CD4-positive, alpha-beta T cell treated with Interferon alpha-2 for 1 hour (primary cell): Measurements from ENCODE around the gene TAPT1.
"Not testable (repeated sequence)": the region's sequence is repeated elsewhere in the genome, so short reads cannot be mapped to it uniquely, and the experiment has no call there.

Experiments
- DNase-seq, 2 donors: peaks; one replicate each; pipeline ENCODE4 v3.0.0-alpha.2; 2020 to 2022

Gene TAPT1

DNA sequence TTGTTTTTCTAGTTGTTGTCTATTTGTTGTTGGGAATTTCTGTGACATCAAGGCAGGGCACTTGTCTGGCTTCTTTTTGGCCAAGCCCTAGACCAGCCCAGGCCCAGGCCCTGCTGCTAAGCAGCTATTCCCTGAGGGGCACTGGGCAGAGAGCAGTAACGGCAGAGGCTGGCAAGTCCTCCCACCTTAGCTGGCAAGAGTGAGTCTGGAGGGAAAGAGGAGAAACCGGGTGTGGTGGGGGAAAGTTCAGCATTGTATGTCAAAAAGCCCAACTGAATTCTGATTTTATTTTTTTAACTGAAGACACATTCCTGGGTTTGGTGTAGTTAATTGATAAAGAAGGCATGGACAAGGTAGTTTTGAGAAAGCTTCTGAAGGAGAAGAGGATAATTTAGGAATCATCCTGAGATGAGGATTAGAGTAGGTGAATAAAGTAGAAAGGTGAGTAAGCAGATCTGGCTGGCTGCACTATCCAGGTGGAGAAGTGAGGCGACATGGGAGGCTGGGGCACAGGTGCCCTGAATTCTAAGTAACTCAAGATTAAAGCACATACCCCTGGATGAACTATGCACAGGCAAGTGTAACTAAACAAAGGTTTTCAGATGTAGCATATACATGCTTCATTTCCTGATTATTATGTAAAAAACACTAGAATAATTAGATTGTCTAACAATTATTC lies 57.4 kb downstream of the TAPT1 start:
- no peak for DNase-seq

DNA sequence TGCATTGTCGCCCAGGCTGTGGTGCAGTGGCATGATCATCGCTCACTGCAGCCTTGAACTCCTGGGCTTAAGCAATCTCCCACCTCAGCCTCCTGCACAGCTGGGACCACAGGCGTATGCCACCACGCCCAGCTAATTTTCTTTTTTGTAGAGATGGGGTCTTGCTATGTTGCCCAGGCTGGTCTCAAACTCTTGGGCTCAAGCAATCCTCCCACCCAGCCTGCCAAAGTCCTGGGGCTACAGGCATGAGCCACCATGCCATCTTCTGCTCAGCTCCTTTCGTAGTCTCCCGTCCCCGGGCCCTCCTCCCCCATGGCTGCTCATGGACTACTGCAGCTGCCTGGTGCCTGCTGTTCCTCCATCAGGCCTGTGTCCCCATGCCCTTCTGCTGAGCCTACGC lies 58.1 kb downstream of the TAPT1 start:
- no peak for DNase-seq

- no peak for DNase-seq
Observed at GRCh38 chr4:16165931-16166330, 60.3 kb downstream of the TAPT1 start.

- no peak for DNase-seq
Observed at GRCh38 chr4:16162891-16163290, 63.4 kb downstream of the TAPT1 start.

GRCh38 chr4:16161851-16162408 lies 64.3 kb downstream of the TAPT1 start:
- DNase-seq, result no peak

DNA sequence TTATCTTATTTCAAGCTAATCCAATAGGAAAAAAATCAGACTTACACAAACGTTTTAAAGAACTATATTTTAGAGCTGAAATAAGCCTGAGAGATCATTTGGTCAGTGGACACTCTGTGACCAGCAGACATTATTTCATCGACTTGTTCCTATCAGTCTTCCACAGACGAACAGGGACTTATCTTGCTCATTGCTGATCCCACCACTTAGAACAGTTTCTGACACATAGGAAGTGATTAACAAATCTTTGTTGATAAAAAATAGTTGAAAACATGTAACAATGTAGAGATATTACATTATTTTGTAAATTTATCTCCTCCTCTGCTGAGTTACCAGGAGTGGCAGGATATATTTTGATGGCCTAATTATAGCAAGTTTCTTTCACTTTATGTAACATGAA lies 65.8 kb downstream of the TAPT1 start:
- DNase-seq, result no peak

- DNase-seq, result no peak
Observed at GRCh38 chr4:16159286-16159685, 67.0 kb downstream of the TAPT1 start.

GRCh38 chr4:16158504-16158852 lies 67.8 kb downstream of the TAPT1 start:
- no peak for DNase-seq

DNA sequence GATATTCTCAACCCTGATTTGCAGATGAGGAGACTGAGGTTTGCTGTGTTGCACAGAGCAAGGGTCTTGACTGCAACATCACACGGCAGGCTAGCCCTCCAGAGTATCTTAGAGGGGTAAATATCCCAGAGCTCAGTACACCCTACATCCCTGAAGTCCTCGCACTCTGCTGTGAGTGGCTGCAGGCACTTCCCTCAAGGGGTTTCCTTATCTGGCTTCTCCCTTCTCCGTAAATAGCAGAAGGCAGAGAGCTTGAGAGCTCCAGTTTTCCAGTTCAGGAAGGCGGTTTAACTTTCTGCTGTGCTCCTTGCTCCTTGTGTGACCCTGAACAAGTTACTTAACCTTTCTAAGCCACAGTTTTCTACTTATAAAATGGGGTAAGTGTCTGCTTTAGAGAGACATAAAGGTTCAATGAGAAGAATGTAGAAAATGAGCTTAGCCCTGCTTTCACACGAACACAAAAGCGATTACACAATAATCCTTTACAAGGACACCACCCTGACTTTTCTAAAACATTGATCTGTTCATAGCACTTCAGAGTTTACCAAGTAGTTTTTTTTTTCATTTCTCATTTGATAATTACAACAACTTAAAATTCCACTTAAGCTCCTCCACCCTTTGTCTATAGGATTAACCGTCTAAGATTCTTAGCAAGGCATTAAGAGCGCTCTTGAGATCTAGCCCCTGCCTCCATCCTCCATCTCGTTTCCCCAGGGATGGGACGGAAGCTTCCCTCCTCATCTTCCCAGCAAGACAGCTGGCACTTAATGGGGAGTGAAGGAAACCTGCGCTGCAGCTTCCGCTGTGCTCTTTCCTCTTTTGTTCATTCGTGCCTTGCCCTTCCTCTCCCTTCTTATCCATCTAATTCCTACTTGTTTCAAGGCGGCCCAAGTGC lies 68.4 kb downstream of the TAPT1 start:
- no peak for DNase-seq

DNA sequence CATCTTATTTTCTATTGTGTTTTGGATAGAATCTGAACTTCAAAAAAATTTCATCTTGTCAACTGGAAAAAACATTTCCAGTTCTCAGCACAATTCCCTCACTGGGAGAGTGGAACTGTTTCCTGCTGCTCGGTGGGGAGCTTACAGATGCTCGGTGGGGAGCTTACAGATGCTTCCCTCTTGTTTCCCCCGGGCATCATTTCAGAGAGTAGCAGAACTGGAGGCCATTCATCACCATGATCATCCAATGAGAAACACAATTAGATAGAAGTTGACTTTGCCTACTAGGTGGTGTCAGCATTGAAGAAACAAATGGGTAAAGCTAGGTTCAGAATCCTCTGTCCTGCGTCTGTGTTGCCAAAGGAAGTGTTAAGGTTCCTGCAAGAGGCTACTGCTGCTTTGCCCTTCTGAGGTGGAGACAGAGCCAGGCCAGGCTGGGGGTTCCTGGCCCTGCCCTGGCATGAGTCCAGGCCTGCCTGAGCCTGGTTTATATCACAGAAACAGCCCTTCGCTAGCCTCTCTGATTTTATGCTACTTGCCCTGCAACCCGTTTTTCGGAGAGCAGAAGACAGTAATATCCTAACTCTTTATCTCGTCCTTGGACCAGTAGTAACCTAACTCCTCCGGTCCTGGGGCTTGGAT lies 70.6 kb downstream of the TAPT1 start:
- DNase-seq, result no peak

DNA sequence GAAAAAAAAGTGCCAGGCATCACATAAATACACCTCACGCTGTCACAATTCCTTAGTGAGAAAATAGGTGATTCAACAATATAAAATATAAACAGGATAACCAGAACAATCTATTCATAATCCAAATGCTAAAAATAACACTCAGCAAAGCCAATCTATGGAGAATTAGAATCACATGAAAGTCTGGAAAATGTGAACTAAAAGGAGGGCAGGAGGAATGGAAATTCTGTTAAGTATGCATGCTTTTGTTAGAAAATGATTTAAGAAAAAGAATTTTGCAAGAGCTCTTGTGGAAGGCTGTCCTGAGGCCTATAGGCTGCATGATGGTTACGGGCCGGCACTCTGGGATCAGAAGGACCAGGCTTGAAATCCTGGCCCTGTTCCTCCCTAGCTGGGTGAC lies 71.8 kb downstream of the TAPT1 start:
- no peak for DNase-seq

DNA sequence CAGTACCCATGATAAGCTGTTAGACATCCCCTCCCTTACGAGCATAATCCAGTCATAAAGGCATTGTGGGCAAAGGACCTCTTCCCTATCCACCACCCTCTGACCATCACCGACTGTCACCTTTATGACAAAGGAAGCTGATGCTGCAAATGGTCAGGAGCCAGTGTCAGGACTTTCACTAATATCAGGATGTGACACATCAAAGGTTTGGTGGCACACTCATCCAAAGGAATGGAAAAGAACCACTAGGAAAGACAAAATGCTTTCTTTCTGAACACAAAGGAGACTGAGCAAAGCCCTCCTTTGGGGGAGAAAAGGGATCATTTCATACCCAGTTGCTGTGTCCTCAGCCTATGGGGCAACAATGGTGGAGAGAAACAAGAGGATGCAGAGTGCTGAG lies 75.6 kb downstream of the TAPT1 start:
- no peak for DNase-seq

GRCh38 chr4:16144913-16145312 lies 81.4 kb downstream of the TAPT1 start:
- not testable (repeated sequence) for DNase-seq

DNA sequence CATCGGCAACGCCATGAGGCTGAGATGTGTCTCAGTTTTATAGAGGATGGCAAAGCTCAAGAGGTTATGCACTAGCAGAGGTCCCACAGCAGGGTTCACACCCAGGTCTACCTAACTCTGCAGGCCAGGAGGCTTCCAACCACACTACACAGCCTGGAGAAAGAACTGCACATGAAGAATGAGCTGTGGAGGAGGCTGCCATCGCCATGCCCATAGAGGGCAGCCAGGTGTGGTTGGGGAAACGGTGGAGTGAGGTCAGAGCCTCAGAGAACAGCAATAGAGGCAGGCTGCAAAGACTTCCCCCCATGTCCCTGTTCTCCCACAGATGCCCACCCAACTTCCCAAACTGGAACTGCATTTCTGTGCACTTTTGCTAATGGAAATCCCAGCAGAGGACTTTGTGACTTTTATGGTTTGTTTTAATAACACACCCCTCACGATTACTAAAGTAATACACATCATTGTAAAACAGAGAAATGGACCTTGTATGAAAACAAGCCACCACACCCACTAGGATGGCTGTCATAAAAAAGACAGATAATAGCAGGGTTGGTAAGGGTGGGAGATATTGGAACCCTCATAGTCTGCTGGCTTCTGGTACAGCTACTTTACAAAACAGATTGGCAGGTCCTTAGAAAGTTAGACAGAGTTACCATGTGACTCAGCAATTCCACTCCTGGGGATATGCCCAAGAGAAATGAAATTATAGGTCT lies 83.5 kb downstream of the TAPT1 start:
- DNase-seq, result no peak

DNA sequence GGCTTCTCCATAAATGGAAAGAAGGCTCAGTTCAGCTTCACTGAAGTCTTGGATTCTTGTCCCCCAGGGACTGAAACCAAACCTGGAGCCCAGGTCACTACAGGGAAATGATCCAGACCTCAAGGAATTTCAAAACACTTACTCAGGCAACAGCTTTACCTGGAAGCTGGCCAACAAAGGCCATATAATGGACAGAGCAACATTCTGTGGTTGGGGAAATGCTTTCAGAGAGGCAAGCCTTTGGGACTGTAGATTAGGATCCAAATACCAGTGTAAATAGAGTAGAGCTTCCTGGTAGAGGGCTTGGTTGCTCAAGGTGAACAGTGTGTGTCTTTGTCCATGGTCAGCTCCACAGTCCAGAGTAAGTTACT lies 85.4 kb downstream of the TAPT1 start:
- no peak for DNase-seq

- no peak for DNase-seq
Observed at GRCh38 chr4:16140231-16140878, 85.9 kb downstream of the TAPT1 start.

- DNase-seq, result no peak
Observed at GRCh38 chr4:16139066-16139945, 87.0 kb downstream of the TAPT1 start.

- no peak for DNase-seq
Observed at GRCh38 chr4:16136827-16137226, 89.4 kb downstream of the TAPT1 start.

- DNase-seq, result no peak
Observed at GRCh38 chr4:16136311-16136710, 90.0 kb downstream of the TAPT1 start.

GRCh38 chr4:16133406-16133805 lies 92.9 kb downstream of the TAPT1 start:
- no peak for DNase-seq

- no peak for DNase-seq
Observed at GRCh38 chr4:16131293-16131692, 95.0 kb downstream of the TAPT1 start.
